Parathyroid adenoma (tissue), 2 donors: ENCODE results near the gene RAB33A.

Experiments
- H2AFZ ChIP-seq: fragments of 300-600 bp; sonication (generic); one replicate; pipeline ENCODE4 v1.7.0; 2017; ENCODE audit warnings: antibody characterized with exemption, mild to moderate bottlenecking
- H3K27ac ChIP-seq: fragments of 300-600 bp; sonication (generic); one replicate; pipeline ENCODE4 v1.7.0; 2017
- H3K27me3 ChIP-seq: fragments of 300-600 bp; sonication (generic); one replicate; pipeline ENCODE4 v1.7.0; 2017; ENCODE audit warnings: low read length; ENCODE audit not compliant: control insufficient read depth, insufficient read depth
- H3K36me3 ChIP-seq: fragments of 300-600 bp; sonication (generic); one replicate; pipeline ENCODE4 v1.7.0; 2017; ENCODE audit warnings: low read length; ENCODE audit not compliant: control insufficient read depth, insufficient read depth
- H3K4me1 ChIP-seq: fragments of 300-600 bp; sonication (generic); one replicate; pipeline ENCODE4 v1.7.0; 2017; ENCODE audit warnings: control low read depth
- H3K4me2 ChIP-seq: fragments of 300-600 bp; sonication (generic); one replicate; pipeline ENCODE4 v1.7.0; 2017; ENCODE audit warnings: low read length
- H3K4me3 ChIP-seq: fragments of 300-600 bp; sonication (generic); one replicate; pipeline ENCODE4 v1.7.0; 2017; ENCODE audit warnings: low read depth, low read length
- H3K79me2 ChIP-seq: fragments of 300-600 bp; sonication (generic); one replicate; pipeline ENCODE4 v1.7.0; 2017; ENCODE audit warnings: control low read depth
- H3K9ac ChIP-seq: fragments of 300-600 bp; sonication (generic); one replicate; pipeline ENCODE4 v1.7.0; 2017; ENCODE audit warnings: mild to moderate bottlenecking
- H3K9me3 ChIP-seq: fragments of 300-600 bp; sonication (generic); one replicate; pipeline ENCODE4 v1.7.0; 2017; ENCODE audit warnings: low read length; ENCODE audit not compliant: control insufficient read depth
- TF ChIP-seq, protein P1 (sequence below): fragments of 300-600 bp; sonication (generic); IDR thresholded peaks from one replicate; pipeline ENCODE4 v1.7.0; 2017; ENCODE audit warnings: antibody characterized with exemption, mild to moderate bottlenecking
- donor health status: primary hyperparathyroidism.

RAB33A gene

DNA sequence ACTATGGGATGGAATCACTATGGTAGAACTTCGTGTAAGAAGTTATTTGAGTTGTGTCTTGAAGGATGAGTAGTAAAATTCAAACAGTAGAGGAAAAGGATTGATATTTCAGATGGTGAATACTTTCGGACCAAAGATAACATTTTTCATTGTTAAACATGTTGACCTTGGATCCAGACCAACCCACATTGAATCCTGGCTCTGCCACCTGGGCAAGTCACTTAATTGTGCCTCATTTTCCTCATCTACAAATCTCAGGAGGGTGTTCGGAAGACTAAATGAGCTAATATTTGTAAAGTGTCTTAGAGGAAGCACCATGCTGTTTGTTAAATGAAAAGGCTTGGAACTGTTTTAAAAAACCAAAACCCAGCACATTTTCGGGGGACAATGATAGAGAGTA is 4.7 kb upstream of the RAB33A start:
- Histone ChIP-seq H3K9ac (no peak overlapping the region), H3K27me3 (no peaks in the 10 kb centered on the region), H3K4me3 (no peak overlapping the region), H3K9me3 (no peaks in the 10 kb centered on the region), H3K79me2 (no peaks in the 10 kb centered on the region), H3K36me3 (no peaks in the 10 kb centered on the region), H3K4me2 (no peak overlapping the region), H3K27ac (no peak overlapping the region), H3K4me1 (peaks cover 3% of the 10 kb centered on the region), H2AFZ (no peak overlapping the region)
- TF ChIP-seq, protein P1, sequence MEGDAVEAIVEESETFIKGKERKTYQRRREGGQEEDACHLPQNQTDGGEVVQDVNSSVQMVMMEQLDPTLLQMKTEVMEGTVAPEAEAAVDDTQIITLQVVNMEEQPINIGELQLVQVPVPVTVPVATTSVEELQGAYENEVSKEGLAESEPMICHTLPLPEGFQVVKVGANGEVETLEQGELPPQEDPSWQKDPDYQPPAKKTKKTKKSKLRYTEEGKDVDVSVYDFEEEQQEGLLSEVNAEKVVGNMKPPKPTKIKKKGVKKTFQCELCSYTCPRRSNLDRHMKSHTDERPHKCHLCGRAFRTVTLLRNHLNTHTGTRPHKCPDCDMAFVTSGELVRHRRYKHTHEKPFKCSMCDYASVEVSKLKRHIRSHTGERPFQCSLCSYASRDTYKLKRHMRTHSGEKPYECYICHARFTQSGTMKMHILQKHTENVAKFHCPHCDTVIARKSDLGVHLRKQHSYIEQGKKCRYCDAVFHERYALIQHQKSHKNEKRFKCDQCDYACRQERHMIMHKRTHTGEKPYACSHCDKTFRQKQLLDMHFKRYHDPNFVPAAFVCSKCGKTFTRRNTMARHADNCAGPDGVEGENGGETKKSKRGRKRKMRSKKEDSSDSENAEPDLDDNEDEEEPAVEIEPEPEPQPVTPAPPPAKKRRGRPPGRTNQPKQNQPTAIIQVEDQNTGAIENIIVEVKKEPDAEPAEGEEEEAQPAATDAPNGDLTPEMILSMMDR, result no peak

GRCh38 chrX:130170752-130171445 is 863 bp upstream of the RAB33A start:
- Histone ChIP-seq H3K4me1 (peaks cover 2% of the 10 kb centered on the region), H3K4me3 (peak overlapping the region; percentile 49), H3K4me2 (peak overlapping the region; percentile 67), H2AFZ (peak overlapping the region; percentile 80), H3K9me3 (no peaks in the 10 kb centered on the region), H3K79me2 (no peaks in the 10 kb centered on the region), H3K27me3 (no peaks in the 10 kb centered on the region), H3K36me3 (no peaks in the 10 kb centered on the region), H3K27ac (no peak overlapping the region), H3K9ac (no peak overlapping the region)
- TF ChIP-seq, protein P1, result no peak

DNA sequence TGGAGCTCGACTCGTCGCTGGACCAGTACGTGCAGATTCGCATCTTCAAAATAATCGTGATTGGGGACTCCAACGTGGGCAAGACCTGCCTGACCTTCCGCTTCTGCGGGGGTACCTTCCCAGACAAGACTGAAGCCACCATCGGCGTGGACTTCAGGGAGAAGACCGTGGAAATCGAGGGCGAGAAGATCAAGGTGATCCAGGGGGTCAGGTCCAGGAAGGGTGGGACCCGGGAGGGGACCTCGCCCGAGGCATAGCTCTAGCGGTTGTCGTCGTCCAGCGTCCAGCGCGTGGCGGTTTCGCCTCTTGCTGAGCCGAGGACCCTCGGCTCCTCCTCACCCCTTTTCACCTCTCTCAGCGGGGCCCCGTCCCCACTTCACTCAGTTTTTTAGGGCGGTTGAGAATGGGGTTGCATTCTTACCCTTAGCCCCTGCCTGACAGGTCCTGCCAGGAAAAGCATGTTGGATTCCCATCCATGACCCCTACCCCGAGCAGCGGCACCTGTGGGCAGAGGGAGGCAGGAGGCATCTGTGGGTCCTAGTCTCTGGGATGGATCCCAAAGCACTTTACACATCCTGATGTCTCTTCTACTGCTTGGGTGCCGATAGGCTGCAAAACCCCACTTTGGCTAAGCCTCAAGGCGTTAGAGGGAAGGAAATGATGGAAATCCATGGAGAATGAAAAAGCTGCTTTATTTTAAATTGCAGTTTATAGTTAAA is 524 bp downstream of the RAB33A start:
- H3K4me3 ChIP-seq, result peak overlapping the region; percentile 49
- H3K27ac ChIP-seq, result no peak overlapping the region
- H2AFZ ChIP-seq, result peak overlapping the region; percentile 80
- TF ChIP-seq, protein P1, result no peak
- H3K27me3 ChIP-seq, result no peaks in the 10 kb centered on the region
- H3K9me3 ChIP-seq, result no peaks in the 10 kb centered on the region
- H3K4me2 ChIP-seq, result peak overlapping the region; percentile 67
- H3K79me2 ChIP-seq, result no peaks in the 10 kb centered on the region
- H3K9ac ChIP-seq, result no peak overlapping the region
- no peaks in the 10 kb centered on the region for H3K36me3 ChIP-seq
- no peaks in the 10 kb centered on the region for H3K4me1 ChIP-seq

GRCh38 chrX:130173190-130173895 is 1.6 kb downstream of the RAB33A start:
- TF ChIP-seq, protein P1, result no peak
- H3K27ac ChIP-seq, result peak overlapping the region; percentile 51
- peak overlapping the region; percentile 60 for H2AFZ ChIP-seq
- no peaks in the 10 kb centered on the region for H3K36me3 ChIP-seq
- H3K9me3 ChIP-seq, result no peaks in the 10 kb centered on the region
- peak overlapping the region; percentile 17 for H3K4me2 ChIP-seq
- no peaks in the 10 kb centered on the region for H3K4me1 ChIP-seq
- H3K27me3 ChIP-seq, result no peaks in the 10 kb centered on the region
- no peaks in the 10 kb centered on the region for H3K79me2 ChIP-seq
- H3K4me3 ChIP-seq, result no peak overlapping the region
- H3K9ac ChIP-seq, result no peak overlapping the region
